Activated B cell treated with CpG ODN at 0.5 μM for 24 hours (primary cell): ENCODE data around the gene TRIM29. TPM values are rescaled to one million over a fixed set of nuclear protein-coding genes. Genes with fewer than 3 reads are reported as not detected.

Experiments
- ATAC-seq: fragments of 200-7000 bp; cut with Tn5 transposase; one replicate; pipeline ENCODE4 v1.10.0; 2021; ENCODE audit warnings: low read depth, mild to moderate bottlenecking, moderate library complexity
- CTCF ChIA-PET: fragments of 350-600 bp; sonication (Branson Sonifier 250); formaldehyde crosslinking; loops from one replicate; lab custom pipeline; 2021; ENCODE audit warnings: antibody characterized with exemption; lab: Charles Lee
- POLR2A ChIA-PET: fragments of 350-600 bp; sonication (Branson Sonifier 250); formaldehyde crosslinking; loops from one replicate; lab custom pipeline; 2021; ENCODE audit warnings: antibody characterized with exemption; lab: Charles Lee
- DNase-seq: peaks from one replicate; pipeline ENCODE4 v3.0.0; 2022
- H3K27ac Mint-ChIP-seq: one replicate; pipeline ENCODE4 v1.8.0; 2020; ENCODE audit warnings: mixed read lengths
- H3K27me3 Mint-ChIP-seq: one replicate; pipeline ENCODE4 v1.8.0; 2021; ENCODE audit warnings: mixed read lengths
- H3K36me3 Mint-ChIP-seq: one replicate; pipeline ENCODE4 v1.8.0; 2021; ENCODE audit warnings: low read depth, mixed read lengths
- H3K4me1 Mint-ChIP-seq: one replicate; pipeline ENCODE4 v1.8.0; 2021; ENCODE audit warnings: mixed read lengths
- H3K4me3 Mint-ChIP-seq: one replicate; pipeline ENCODE4 v1.8.0; 2020; ENCODE audit warnings: mild to moderate bottlenecking, mixed read lengths
- H3K9me3 Mint-ChIP-seq: one replicate; pipeline ENCODE4 v1.8.0; 2020; ENCODE audit warnings: mixed read lengths
- intact Hi-C: fragments of 100-400 bp; cut with micrococcal nuclease; formaldehyde crosslinking; loops from one replicate; pipeline ENCODE4 v1.15.1; 2024
- total RNA-seq: library from RNA; stranded (reverse); gene quantifications from 2 replicates; pipeline ENCODE4 v1.2.3, GENCODE V29; 2022
- TF ChIP-seq, protein P1 (sequence below): fragments of 200-600 bp; IDR thresholded peaks from one replicate; pipeline ENCODE4 v1.8.0; 2022; ENCODE audit warnings: antibody characterized with exemption, mild to moderate bottlenecking

Gene TRIM29
- total RNA-seq, 1 donor from 2014 or later, result not detected

DNA sequence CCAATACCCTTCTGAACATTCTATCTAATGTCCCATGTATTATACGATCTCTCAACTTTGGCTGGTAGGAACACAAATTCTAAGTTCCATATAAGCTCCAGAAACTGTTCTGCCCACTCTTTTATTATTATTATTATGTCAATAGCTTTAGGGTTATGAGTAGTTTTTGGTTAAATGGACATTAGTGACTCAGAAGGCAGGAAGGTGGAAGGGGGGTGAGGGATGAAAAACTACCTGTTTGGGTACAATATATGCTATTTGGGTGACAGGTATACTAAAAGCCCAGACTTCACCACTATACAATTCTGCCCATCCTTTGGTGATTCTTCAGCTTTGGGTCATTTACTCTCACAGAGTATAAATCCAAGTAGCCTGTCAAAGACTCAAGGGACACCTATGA, 22.5 kb upstream of the TRIM29 start:
- TF ChIP-seq, protein P1, sequence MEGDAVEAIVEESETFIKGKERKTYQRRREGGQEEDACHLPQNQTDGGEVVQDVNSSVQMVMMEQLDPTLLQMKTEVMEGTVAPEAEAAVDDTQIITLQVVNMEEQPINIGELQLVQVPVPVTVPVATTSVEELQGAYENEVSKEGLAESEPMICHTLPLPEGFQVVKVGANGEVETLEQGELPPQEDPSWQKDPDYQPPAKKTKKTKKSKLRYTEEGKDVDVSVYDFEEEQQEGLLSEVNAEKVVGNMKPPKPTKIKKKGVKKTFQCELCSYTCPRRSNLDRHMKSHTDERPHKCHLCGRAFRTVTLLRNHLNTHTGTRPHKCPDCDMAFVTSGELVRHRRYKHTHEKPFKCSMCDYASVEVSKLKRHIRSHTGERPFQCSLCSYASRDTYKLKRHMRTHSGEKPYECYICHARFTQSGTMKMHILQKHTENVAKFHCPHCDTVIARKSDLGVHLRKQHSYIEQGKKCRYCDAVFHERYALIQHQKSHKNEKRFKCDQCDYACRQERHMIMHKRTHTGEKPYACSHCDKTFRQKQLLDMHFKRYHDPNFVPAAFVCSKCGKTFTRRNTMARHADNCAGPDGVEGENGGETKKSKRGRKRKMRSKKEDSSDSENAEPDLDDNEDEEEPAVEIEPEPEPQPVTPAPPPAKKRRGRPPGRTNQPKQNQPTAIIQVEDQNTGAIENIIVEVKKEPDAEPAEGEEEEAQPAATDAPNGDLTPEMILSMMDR, result no peak

GRCh38 chr11:120153221-120153620, 15.3 kb upstream of the TRIM29 start:
- POLR2A ChIA-PET, result no interaction called here
- TF ChIP-seq, protein P1, result no peak
- Mint-ChIP-seq H3K27me3 (peaks cover 26% of the 10 kb centered on the region), H3K9me3 (peaks cover 11% of the 10 kb centered on the region), H3K36me3 (no peaks in the 10 kb centered on the region), H3K4me3 (no peak overlapping the region), H3K4me1 (no peaks in the 10 kb centered on the region), H3K27ac (no peak overlapping the region)
- CTCF ChIA-PET, result no interaction called here
- DNase-seq (no peak), ATAC-seq (no peak)
- intact Hi-C loops, result no loop called here

More for the DNA sequence above, 22.5 kb upstream of the TRIM29 start:
- no peak for DNase-seq
- ChIA-PET POLR2A (no interaction called here), CTCF (no interaction called here)
- Mint-ChIP-seq H3K27me3 (peaks cover 21% of the 10 kb centered on the region), H3K4me1 (no peaks in the 10 kb centered on the region), H3K9me3 (peaks cover 17% of the 10 kb centered on the region), H3K36me3 (peaks cover 2% of the 10 kb centered on the region), H3K27ac (no peak overlapping the region), H3K4me3 (no peak overlapping the region)
- no peak for ATAC-seq
- intact Hi-C loops, result no loop called here

DNA sequence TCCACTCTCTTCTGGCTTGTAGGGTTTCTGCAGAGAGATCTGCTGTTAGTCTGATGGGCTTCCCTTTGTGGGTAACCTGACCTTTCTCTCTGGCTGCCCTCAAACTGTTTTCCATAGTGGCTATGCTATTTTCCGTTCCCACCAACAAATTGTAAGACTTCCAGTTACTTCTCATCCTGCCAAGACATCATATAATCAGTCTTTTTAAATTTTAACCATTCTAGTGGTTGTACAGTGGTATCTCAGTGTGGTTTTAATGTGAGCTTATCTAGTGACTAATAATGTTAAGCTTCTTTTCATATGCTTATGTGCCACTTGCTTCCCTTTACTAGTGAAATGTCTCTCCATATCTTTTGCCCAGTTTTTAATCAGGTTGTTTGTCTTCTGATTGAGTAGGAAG, 13.6 kb upstream of the TRIM29 start:
- no peaks in the 10 kb centered on the region for H3K36me3 Mint-ChIP-seq
- no peak overlapping the region for H3K4me3 Mint-ChIP-seq
- CTCF ChIA-PET, result no interaction called here
- TF ChIP-seq, protein P1, result no peak
- ATAC-seq (no peak), DNase-seq (no peak)
- POLR2A ChIA-PET, result no interaction called here
- H3K27me3 Mint-ChIP-seq, result peaks cover 23% of the 10 kb centered on the region
- intact Hi-C loops, result no loop called here
- no peak overlapping the region for H3K27ac Mint-ChIP-seq
- no peaks in the 10 kb centered on the region for H3K4me1 Mint-ChIP-seq
- H3K9me3 Mint-ChIP-seq, result peaks cover 8% of the 10 kb centered on the region

- no peak overlapping the region for H3K27ac Mint-ChIP-seq
- no peak overlapping the region for H3K4me3 Mint-ChIP-seq
- ChIA-PET POLR2A (no interaction called here), CTCF (no interaction called here)
- TF ChIP-seq, protein P1, result no peak
- H3K36me3 Mint-ChIP-seq, result no peaks in the 10 kb centered on the region
- no peak for ATAC-seq
- DNase-seq, result no peak
- peaks cover 25% of the 10 kb centered on the region for H3K27me3 Mint-ChIP-seq
- peaks cover 8% of the 10 kb centered on the region for H3K9me3 Mint-ChIP-seq
- no peaks in the 10 kb centered on the region for H3K4me1 Mint-ChIP-seq
- intact Hi-C loops, result no loop called here
These were observed 11.3 kb upstream of the TRIM29 start for GRCh38 chr11:120149246-120149645.

DNA sequence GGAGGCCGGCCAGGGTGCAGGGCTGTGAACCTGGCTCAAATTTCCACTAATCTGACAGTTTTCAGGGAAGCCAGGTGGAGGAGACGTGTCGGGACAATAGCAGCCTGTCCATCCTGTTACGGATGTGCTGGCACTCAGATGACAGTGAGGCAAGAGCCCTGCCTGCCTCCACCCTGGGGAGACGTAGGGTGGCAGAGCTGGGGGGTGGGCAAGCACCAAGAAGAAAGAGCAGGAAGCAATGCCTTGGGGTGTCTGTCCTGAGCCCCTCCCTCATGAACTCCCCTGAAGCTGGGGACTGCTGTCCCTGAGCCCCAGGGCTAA, 10.0 kb upstream of the TRIM29 start:
- no peak for ATAC-seq
- POLR2A ChIA-PET, result no interaction called here
- peaks cover 8% of the 10 kb centered on the region for H3K9me3 Mint-ChIP-seq
- TF ChIP-seq, protein P1, result no peak
- H3K27ac Mint-ChIP-seq, result no peak overlapping the region
- H3K27me3 Mint-ChIP-seq, result peaks cover 28% of the 10 kb centered on the region
- H3K4me1 Mint-ChIP-seq, result no peaks in the 10 kb centered on the region
- CTCF ChIA-PET, result no interaction called here
- H3K36me3 Mint-ChIP-seq, result no peaks in the 10 kb centered on the region
- no peak for DNase-seq
- no peak overlapping the region for H3K4me3 Mint-ChIP-seq
- intact Hi-C loops, result no loop called here
